BLaER1 (cell line): ENCODE results near the gene ZBTB18.
"Not testable (repeated sequence)": the region's sequence is repeated elsewhere in the genome, so short reads cannot be mapped to it uniquely, and the experiment has no call there.

Experiments used
- H3K27ac ChIP-seq: shearing (Covaris generic); formaldehyde crosslinking; 2 replicates; pipeline ENCODE4 v1.8.1; 2022
- H3K27me3 ChIP-seq: shearing (Covaris generic); formaldehyde crosslinking; 2 replicates; pipeline ENCODE4 v1.8.1; 2022
- H3K36me3 ChIP-seq: shearing (Covaris generic); formaldehyde crosslinking; 2 replicates; pipeline ENCODE4 v1.8.1; 2022
- H3K4me1 ChIP-seq: shearing (Covaris generic); formaldehyde crosslinking; 2 replicates; pipeline ENCODE4 v1.8.1; 2022
- H3K4me2 ChIP-seq: shearing (Covaris generic); formaldehyde crosslinking; 2 replicates; pipeline ENCODE4 v1.8.1; 2022
- H3K4me3 ChIP-seq: shearing (Covaris generic); formaldehyde crosslinking; 2 replicates; pipeline ENCODE4 v1.8.1; 2022
- H3K9ac ChIP-seq: shearing (Covaris generic); formaldehyde crosslinking; 2 replicates; pipeline ENCODE4 v1.8.1; 2022
- H3K9me3 ChIP-seq: shearing (Covaris generic); formaldehyde crosslinking; 2 replicates; pipeline ENCODE4 v1.8.1; 2022
- H4K20me1 ChIP-seq: shearing (Covaris generic); formaldehyde crosslinking; 2 replicates; pipeline ENCODE4 v1.8.1; 2022
- Cebpa-rat ChIP-seq: shearing (Covaris generic); IDR thresholded peaks from 2 replicates; pipeline ENCODE4 v1.8.1; 2022

The ZBTB18 gene

DNA sequence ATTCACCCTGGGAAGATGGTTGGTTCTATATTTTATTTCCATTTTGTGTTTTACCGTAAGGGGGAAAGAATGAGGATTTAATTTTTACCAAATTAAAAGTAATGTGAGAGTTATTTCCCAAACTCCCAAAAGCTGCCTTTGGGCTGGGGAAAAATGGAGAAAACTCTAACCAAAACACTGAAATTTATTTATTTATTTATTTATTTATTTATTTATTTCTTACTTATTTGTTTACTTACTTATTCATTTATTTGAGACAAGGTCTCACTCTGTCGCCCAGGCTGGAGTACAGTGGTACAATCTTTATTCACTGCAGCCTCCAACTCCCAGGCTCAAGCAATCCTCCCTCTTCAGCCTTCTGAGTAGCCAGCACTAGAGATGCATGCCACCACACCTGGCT, 38.0 kb upstream of the ZBTB18 start:
- H3K4me2 ChIP-seq = no peak overlapping the region
- no peaks in the 10 kb centered on the region for H3K27me3 ChIP-seq
- H3K27ac ChIP-seq = no peak overlapping the region
- no peak overlapping the region for H3K4me3 ChIP-seq
- no peaks in the 10 kb centered on the region for H3K36me3 ChIP-seq
- no peaks in the 10 kb centered on the region for H3K9me3 ChIP-seq
- no peaks in the 10 kb centered on the region for H4K20me1 ChIP-seq
- TF ChIP-seq Cebpa-rat = no peak
- H3K9ac ChIP-seq = no peak overlapping the region
- peaks cover 17% of the 10 kb centered on the region for H3K4me1 ChIP-seq

GRCh38 chr1:244014862-244015261, 36.2 kb upstream of the ZBTB18 start:
- H3K27ac ChIP-seq, H3K9ac ChIP-seq, H3K36me3 ChIP-seq, H3K4me3 ChIP-seq, H3K4me2 ChIP-seq, H3K27me3 ChIP-seq, H4K20me1 ChIP-seq, H3K9me3 ChIP-seq: not testable (repeated sequence)
- H3K4me1 ChIP-seq = peaks cover 17% of the 10 kb centered on the region

DNA sequence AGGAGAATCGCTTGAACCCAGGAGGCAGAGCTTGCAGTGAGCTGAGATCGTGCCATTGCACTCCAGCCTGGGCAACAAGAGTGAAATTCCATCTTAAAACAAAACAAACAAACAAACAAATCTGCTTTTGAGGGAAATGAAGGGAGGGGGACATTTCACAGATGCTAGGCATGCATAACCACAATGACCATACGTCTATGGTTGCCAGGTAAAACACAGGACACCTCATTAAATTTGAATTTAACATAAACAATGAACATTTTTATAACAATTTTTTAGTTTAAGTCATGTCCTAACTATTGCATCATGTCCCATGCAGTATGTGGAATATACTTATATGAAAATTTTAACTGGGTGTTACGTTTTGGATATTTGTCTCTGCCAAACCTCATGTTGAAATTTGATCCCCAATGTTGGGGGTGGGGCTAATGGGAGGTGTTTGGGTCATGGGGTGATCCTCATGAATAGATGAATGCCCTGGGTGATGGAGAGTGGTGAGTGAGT, 31.0 kb upstream of the ZBTB18 start:
- Histone ChIP-seq H4K20me1 (no peaks in the 10 kb centered on the region), H3K4me1 (no peaks in the 10 kb centered on the region), H3K9ac (no peak overlapping the region), H3K4me2 (no peak overlapping the region), H3K27ac (no peak overlapping the region), H3K27me3 (no peaks in the 10 kb centered on the region), H3K9me3 (no peaks in the 10 kb centered on the region), H3K36me3 (no peaks in the 10 kb centered on the region), H3K4me3 (no peak overlapping the region)
- no peak for TF ChIP-seq Cebpa-rat

DNA sequence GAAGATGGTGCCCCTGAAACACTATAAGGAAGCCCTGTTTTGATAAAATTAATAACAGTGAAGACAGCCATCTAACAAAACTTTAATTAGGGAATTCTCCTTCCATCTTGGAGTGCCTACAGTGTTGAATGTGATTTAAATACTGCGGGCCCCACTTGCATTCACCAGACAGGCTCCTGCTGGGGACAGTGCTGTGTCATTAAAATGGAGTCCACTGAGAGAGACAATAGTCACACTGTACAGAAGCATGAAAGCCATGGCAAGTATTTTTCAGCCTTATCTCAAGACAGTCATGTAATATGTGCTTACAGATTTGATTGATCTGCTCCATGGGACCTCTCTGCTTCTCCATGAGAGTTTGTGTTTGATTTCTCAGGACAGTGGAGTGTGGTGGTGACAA, 29.7 kb upstream of the ZBTB18 start:
- Histone ChIP-seq H3K4me1 (no peaks in the 10 kb centered on the region), H3K9ac (no peak overlapping the region), H3K27ac (no peak overlapping the region), H3K4me2 (no peak overlapping the region), H3K4me3 (no peak overlapping the region), H3K27me3 (no peaks in the 10 kb centered on the region), H4K20me1 (no peaks in the 10 kb centered on the region), H3K9me3 (no peaks in the 10 kb centered on the region), H3K36me3 (no peaks in the 10 kb centered on the region)
- TF ChIP-seq Cebpa-rat = no peak

- Histone ChIP-seq H3K27me3 (no peaks in the 10 kb centered on the region), H3K4me2 (no peak overlapping the region), H3K27ac (no peak overlapping the region), H3K9me3 (no peaks in the 10 kb centered on the region), H3K4me3 (no peak overlapping the region), H4K20me1 (no peaks in the 10 kb centered on the region), H3K4me1 (no peaks in the 10 kb centered on the region), H3K36me3 (no peaks in the 10 kb centered on the region), H3K9ac (no peak overlapping the region)
- TF ChIP-seq Cebpa-rat = no peak
These were observed 28.8 kb upstream of the ZBTB18 start for GRCh38 chr1:244022311-244022710.

DNA sequence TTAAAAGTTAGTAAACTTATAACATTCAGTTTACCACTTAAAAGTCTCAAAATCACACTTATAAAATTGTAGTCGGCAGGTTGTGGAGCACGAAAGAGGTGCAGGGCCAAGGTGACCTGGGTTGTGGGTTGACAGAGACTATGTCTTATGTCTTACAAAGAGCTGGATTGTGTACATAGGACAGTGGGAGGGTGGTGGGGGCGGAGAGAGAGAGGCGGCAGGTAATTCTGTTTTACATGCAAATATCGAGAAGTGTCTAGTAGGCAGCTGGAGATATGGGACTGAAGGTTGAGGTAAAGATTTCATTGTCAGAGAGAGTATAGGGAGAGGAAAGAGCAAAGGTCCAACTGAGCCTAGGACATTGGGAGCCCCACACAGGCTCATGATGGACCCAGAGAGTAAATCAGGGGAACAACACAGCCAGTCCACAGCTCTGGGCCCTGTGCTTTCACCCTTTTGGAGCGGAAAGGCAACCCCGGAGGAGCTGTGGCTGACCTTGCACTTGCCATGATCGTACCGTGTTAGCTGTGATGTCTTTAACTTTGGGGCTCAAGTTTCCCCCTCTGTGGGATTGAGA, 28.1 kb upstream of the ZBTB18 start:
- H3K4me3 ChIP-seq = no peak overlapping the region
- no peak overlapping the region for H3K27ac ChIP-seq
- H3K4me1 ChIP-seq = no peaks in the 10 kb centered on the region
- H4K20me1 ChIP-seq = no peaks in the 10 kb centered on the region
- H3K36me3 ChIP-seq = no peaks in the 10 kb centered on the region
- H3K4me2 ChIP-seq = no peak overlapping the region
- H3K9me3 ChIP-seq = no peaks in the 10 kb centered on the region
- no peaks in the 10 kb centered on the region for H3K27me3 ChIP-seq
- no peak overlapping the region for H3K9ac ChIP-seq
- no peak for TF ChIP-seq Cebpa-rat

- no peaks in the 10 kb centered on the region for H3K36me3 ChIP-seq
- no peak overlapping the region for H3K4me3 ChIP-seq
- no peak overlapping the region for H3K4me2 ChIP-seq
- TF ChIP-seq Cebpa-rat = no peak
- H3K27me3 ChIP-seq = no peaks in the 10 kb centered on the region
- H3K9ac ChIP-seq = no peak overlapping the region
- H3K4me1 ChIP-seq = no peaks in the 10 kb centered on the region; the same call in 1 of the 2 replicates
- no peaks in the 10 kb centered on the region for H3K9me3 ChIP-seq
- H4K20me1 ChIP-seq = no peaks in the 10 kb centered on the region
- H3K27ac ChIP-seq = no peak overlapping the region
These were observed 23.5 kb upstream of the ZBTB18 start for GRCh38 chr1:244027491-244028145.

DNA sequence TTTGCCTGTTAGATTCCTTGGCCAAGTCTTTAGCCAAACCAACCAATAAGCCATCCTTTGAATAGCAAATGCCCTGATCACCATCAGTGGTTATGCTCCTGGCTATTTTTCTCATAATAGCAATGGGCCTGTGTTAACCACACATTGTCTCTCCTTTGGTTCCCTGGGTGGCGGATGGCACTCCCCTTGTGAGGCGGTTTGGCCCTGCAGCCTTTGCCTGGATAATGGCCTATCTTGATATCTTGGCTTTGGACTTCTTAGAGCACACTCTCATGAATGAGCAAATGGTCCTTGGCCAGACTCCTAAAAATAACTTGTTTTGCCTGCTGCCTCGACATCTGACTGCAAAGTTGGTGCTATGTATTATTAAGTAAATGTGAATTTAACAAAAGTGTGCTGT, 22.4 kb upstream of the ZBTB18 start:
- H3K9ac ChIP-seq = no peak overlapping the region
- H3K27me3 ChIP-seq = no peaks in the 10 kb centered on the region
- H3K4me2 ChIP-seq = no peak overlapping the region
- no peaks in the 10 kb centered on the region; the same call in 1 of the 2 replicates for H3K4me1 ChIP-seq
- no peak overlapping the region for H3K4me3 ChIP-seq
- no peaks in the 10 kb centered on the region for H4K20me1 ChIP-seq
- H3K36me3 ChIP-seq = no peaks in the 10 kb centered on the region
- no peak for TF ChIP-seq Cebpa-rat
- H3K27ac ChIP-seq = no peak overlapping the region
- H3K9me3 ChIP-seq = no peaks in the 10 kb centered on the region

DNA sequence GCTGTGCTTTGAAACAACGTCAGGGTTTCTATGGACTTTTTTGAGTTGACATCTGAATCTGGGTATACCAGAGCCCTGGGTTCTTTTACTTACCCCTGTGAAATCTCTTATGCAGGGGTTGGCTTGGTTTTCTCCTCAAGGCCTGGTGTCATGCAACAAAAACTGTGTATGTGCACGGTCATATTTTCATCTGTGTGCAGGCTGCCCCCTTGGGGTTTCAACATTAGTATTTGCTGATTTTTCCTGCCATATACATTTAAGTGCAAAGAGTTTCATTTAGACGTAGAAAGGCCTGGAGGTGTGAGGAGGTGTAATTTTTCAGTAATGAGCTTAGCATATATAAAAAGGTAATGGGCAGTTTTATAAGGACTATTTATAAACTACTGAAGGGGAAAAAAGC, 22.0 kb upstream of the ZBTB18 start:
- H3K36me3 ChIP-seq = no peaks in the 10 kb centered on the region
- no peak overlapping the region for H3K4me2 ChIP-seq
- H3K27me3 ChIP-seq = no peaks in the 10 kb centered on the region
- H3K4me1 ChIP-seq = no peaks in the 10 kb centered on the region; the same call in 1 of the 2 replicates
- no peak overlapping the region for H3K27ac ChIP-seq
- no peaks in the 10 kb centered on the region for H4K20me1 ChIP-seq
- H3K4me3 ChIP-seq = no peak overlapping the region
- no peak for TF ChIP-seq Cebpa-rat
- H3K9ac ChIP-seq = no peak overlapping the region
- H3K9me3 ChIP-seq = no peaks in the 10 kb centered on the region

GRCh38 chr1:244030481-244031040, 20.5 kb upstream of the ZBTB18 start:
- H4K20me1 ChIP-seq = no peaks in the 10 kb centered on the region
- no peaks in the 10 kb centered on the region; the same call in 1 of the 2 replicates for H3K4me1 ChIP-seq
- no peaks in the 10 kb centered on the region for H3K27me3 ChIP-seq
- no peak for TF ChIP-seq Cebpa-rat
- no peaks in the 10 kb centered on the region for H3K9me3 ChIP-seq
- no peak overlapping the region for H3K27ac ChIP-seq
- no peak overlapping the region for H3K4me2 ChIP-seq
- H3K4me3 ChIP-seq = no peak overlapping the region
- H3K9ac ChIP-seq = no peak overlapping the region
- no peaks in the 10 kb centered on the region for H3K36me3 ChIP-seq
